ENCODE measurements around the gene PRPH.

- TF ChIP-seq POLR2A (IDR thresholded peaks at IDR 0.05; ENCODE audit: control extremely low read depth in 1 of 2, low read depth in 2 of 2, low read length in 2 of 2) = no peak
- no peak for TF ChIP-seq YY1 (IDR thresholded peaks at IDR 0.05; ENCODE audit: low read depth, low read length)
These were observed 3.2 kb downstream of the PRPH start for GRCh38 chr12:49298160-49298559.

Data from H1 (cell line).